Ovary (tissue), 9 donors: ENCODE measurements around the gene PHF2. TPM values are rescaled to one million over a fixed set of nuclear protein-coding genes. Genes with fewer than 3 reads are reported as not detected.

Source experiments
- DNase-seq, 5 donors: peaks; one replicate each; pipeline ENCODE4 v3.0.0-alpha.2; 2019 to 2020
- H3K27ac ChIP-seq, 2 donors: fragments of 200-600 bp; one replicate each; pipeline versions ENCODE4 v1.5.1 to v1.8.0; 2019 to 2022
- H3K27me3 ChIP-seq: fragments of 200-600 bp; one replicate; pipeline ENCODE4 v1.8.0; 2022
- H3K36me3 ChIP-seq: fragments of 200-600 bp; sonication (generic); one replicate; pipeline ENCODE4 v1.5.1; 2019
- H3K4me1 ChIP-seq: one replicate; pipeline ENCODE4 v1.8.1; 2013; ENCODE audit warnings: mild to moderate bottlenecking, moderate library complexity; ENCODE audit not compliant: insufficient read depth
- H3K4me3 ChIP-seq: fragments of 200-600 bp; sonication (generic); one replicate; pipeline ENCODE4 v1.5.1; 2017
- H3K9me3 ChIP-seq, 2 donors: fragments of 200-600 bp in 1 of 2; sonication (generic) in 1 of 2; one replicate each; pipeline versions ENCODE4 v1.5.1 to v1.8.1; 2013 to 2019; ENCODE audit warnings: mild to moderate bottlenecking in 1 of 2, moderate library complexity in 1 of 2
- CTCF ChIP-seq, 3 donors: fragments of 450-650 bp in 2 of 3; fragments of 200-600 bp in 1 of 3; IDR thresholded peaks; one replicate each; pipeline versions ENCODE4 v1.5.1 to v1.8.0; 2016 to 2022; ENCODE audit warnings: antibody characterized with exemption in 3 of 3, mild to moderate bottlenecking in 1 of 3
- EP300 ChIP-seq: sonication (generic); formaldehyde crosslinking; IDR thresholded peaks from one replicate; pipeline ENCODE4 v1.6.1; 2017; ENCODE audit warnings: antibody characterized with exemption
- POLR2A ChIP-seq: fragments of 450-650 bp; IDR thresholded peaks from one replicate; pipeline ENCODE4 v1.6.1; 2017; ENCODE audit warnings: antibody characterized with exemption, mild to moderate bottlenecking, moderate library complexity
- WGBS, 3 donors: extraction: QIAGEN DNeasy Blood & Tissue Kit in 1 of 3; methylation state at CpG; one replicate each; pipeline versions ENCODE4 v1.1.5 to v1.1.7; 2013 to 2017; 5-methylcytosine and 5-hydroxymethylcytosine counted together
- intact Hi-C, 4 donors: fragments of 100-400 bp; cut with DNase I; formaldehyde crosslinking; loops; one replicate each; pipeline versions ENCODE4 v1.11.0 to v1.15.1; 2022 to 2023
- polyA plus RNA-seq, 2 donors: library from polyadenylated mRNA; stranded (reverse); fragments of 200-250 nt in 1 of 2; fragments of 350-450 nt in 1 of 2; fragmentation: Illumina TruSeq in 1 of 2; extraction: RNeasy Lipid Tissue Mini Kit (QIAGEN cat#74804) in 1 of 2; gene quantifications; one replicate each; pipeline ENCODE4 v1.2.3, GENCODE V29; 2013 to 2014
- total RNA-seq, 7 donors: library from RNA; depleted of rRNA in 2 of 7; stranded (reverse); fragments of >200 nt in 2 of 7; fragmentation: NEBNext Ultra II Directional in 3 of 7; extraction: Animal tissue kit (Norgen Biotek cat#: 25700) in 3 of 7; gene quantifications; one replicate each; pipeline versions ENCODE4 v1.1.0 to v1.2.4, GENCODE V29; 2016 to 2023
- donor health status: DM: no; HTN: no; CAD: no; lungs with moderate emphysema.
- donor health status: DM: no; HTN: no; CAD: no.
- donor health status: Bipolar disorder and iron deficiency.
- donor health status: DM: yes; HTN: yes; CAD: no.
- donor health status: DM: no; HTN: no; CAD: no.
- donor health status: DM: yes; HTN: yes; CAD: no.

PHF2 gene
- total and polyA plus RNA-seq, 9 donors: 20.3 to 50.1 (median 39.7) TPM

GRCh38 chr9:93567271-93567959 is 9.0 kb upstream of the PHF2 start:
- intact Hi-C loops: loop anchor here in 3 of 4 donors (2.0 to 10.0 kb wide), 4 partner anchors 113 to 403 kb away; partner anchors contain the start of genes FAM120A (in 3 of the 3) and FAM120AOS (in 2 of the 3)
- H3K4me3 ChIP-seq: peak overlapping the region; percentile 73
- H3K4me1 ChIP-seq: peaks cover 7% of the 10 kb centered on the region
- 36 to 55% (median 41%) methylated on average over 15 of the region's 15 CpGs for WGBS, 3 donors
- DNase-seq: peak in 1 of 5 donors; percentile 59
- no peaks in the 10 kb centered on the region for H3K36me3 ChIP-seq
- H3K9me3 ChIP-seq: no peaks in the 10 kb centered on the region
- H3K27ac ChIP-seq: peak overlapping the region in 1 of 2 donors; percentile 90
- TF ChIP-seq CTCF (IDR thresholded peaks at IDR 0.05) (no peak), POLR2A (no peak), EP300 (no peak)
- no peaks in the 10 kb centered on the region for H3K27me3 ChIP-seq

- TF ChIP-seq EP300: no peak
- TF ChIP-seq POLR2A: no peak
- no peak for TF ChIP-seq CTCF (IDR thresholded peaks at IDR 0.05)
- intact Hi-C loops: loop anchor here in 3 of 4 donors (5.0 to 10.0 kb wide), 3 partner anchors 113 to 403 kb away; partner anchors contain the start of genes FAM120A (in 2 of the 3) and FAM120AOS (in 2 of the 3)
- Histone ChIP-seq H3K27ac (no peak overlapping the region), H3K9me3 (no peaks in the 10 kb centered on the region), H3K36me3 (no peaks in the 10 kb centered on the region), H3K4me3 (no peak overlapping the region), H3K4me1 (peaks cover 7% of the 10 kb centered on the region), H3K27me3 (no peaks in the 10 kb centered on the region)
- WGBS, 3 donors: 91 to 97% (median 94%) methylated on average over 5 of the region's 5 CpGs
- DNase-seq: no peak
Measured at GRCh38 chr9:93568169-93568568, 8.2 kb upstream of the PHF2 start.

GRCh38 chr9:93569621-93570174 is 6.7 kb upstream of the PHF2 start:
- Histone ChIP-seq H3K36me3 (no peaks in the 10 kb centered on the region), H3K4me3 (no peak overlapping the region), H3K27ac (no peak overlapping the region), H3K9me3 (no peaks in the 10 kb centered on the region), H3K27me3 (no peaks in the 10 kb centered on the region), H3K4me1 (peaks cover 7% of the 10 kb centered on the region)
- intact Hi-C loops: loop anchor here in 3 of 4 donors (5.0 to 10.0 kb wide), 4 partner anchors 115 to 465 kb away; partner anchors contain the start of genes FAM120A (in 2 of the 3) and FAM120AOS (in 2 of the 3)
- no peak for DNase-seq
- TF ChIP-seq CTCF (IDR thresholded peaks at IDR 0.05) (no peak), POLR2A (no peak), EP300 (no peak)
- 90 to 92% (median 90%) methylated on average over 1 of the region's 1 CpG for WGBS, 3 donors

GRCh38 chr9:93572221-93572620 is 4.2 kb upstream of the PHF2 start:
- no peak overlapping the region for H3K27ac ChIP-seq
- WGBS, 3 donors: 75 to 83% (median 76%) methylated on average over 2 of the region's 2 CpGs
- no peaks in the 10 kb centered on the region for H3K36me3 ChIP-seq
- no peaks in the 10 kb centered on the region for H3K27me3 ChIP-seq
- intact Hi-C loops: loop anchor here in 1 of 4 donors (10.0 kb wide), 1 partner anchor 463 kb away; no protein-coding TSS in a partner anchor
- no peak overlapping the region for H3K4me3 ChIP-seq
- DNase-seq: no peak
- TF ChIP-seq CTCF (IDR thresholded peaks at IDR 0.05): no peak
- peaks cover 5% of the 10 kb centered on the region for H3K4me1 ChIP-seq
- H3K9me3 ChIP-seq: no peaks in the 10 kb centered on the region
